Measurements from ENCODE around the gene PRR14L. TPM values are rescaled to one million over a fixed set of nuclear protein-coding genes. Genes with fewer than 3 reads are reported as not detected.

PRR14L gene
- total and polyA plus RNA-seq, 4 donors = 4.5 to 20.2 (median 13.4) TPM

DNA sequence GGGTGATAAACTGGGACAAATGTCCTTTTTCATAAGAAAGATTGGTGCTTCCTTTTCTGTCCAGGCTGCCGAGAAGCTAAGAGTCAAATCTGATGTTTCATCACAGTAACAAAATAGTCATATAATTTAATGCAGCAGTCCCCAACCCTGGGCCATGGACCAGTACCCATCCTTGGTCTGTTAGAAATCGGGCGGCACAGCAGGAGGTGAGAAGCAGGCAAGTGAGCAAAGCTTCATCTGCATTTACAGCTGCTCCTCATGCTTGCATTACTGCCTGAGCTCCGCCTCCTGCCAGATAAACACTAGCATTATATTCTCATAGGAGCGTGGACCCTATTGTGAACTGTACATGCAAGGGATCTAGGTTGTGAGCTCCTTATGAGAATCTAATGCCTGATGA lies 26.2 kb downstream of the PRR14L start:
- Histone ChIP-seq H3K4me1 (ENCODE audit: control insufficient read depth in 4 of 4, insufficient read depth in 4 of 4, low read length in 3 of 4) (no peaks in the 10 kb centered on the region), H3K27me3 (ENCODE audit: control insufficient read depth in 4 of 4, insufficient read depth in 4 of 4, low read length in 3 of 4) (no peaks in the 10 kb centered on the region), H3K9ac (ENCODE audit: low read depth in 1 of 2, low read length in 2 of 2) (no peak overlapping the region), H3K9me3 (ENCODE audit: control insufficient read depth in 4 of 4, low read length in 3 of 4) (no peaks in the 10 kb centered on the region), H3K36me3 (ENCODE audit: control insufficient read depth in 4 of 4, insufficient read depth in 3 of 4, low read depth in 1 of 4, low read length in 3 of 4) (peaks cover 3 to 35% (median 21%) of the 10 kb centered on the region in 4 donors), H3K4me3 (ENCODE audit: low read depth in 1 of 3, low read length in 3 of 3) (no peak overlapping the region), H3K27ac (ENCODE audit: low read depth in 1 of 2, low read length in 2 of 2) (no peak overlapping the region)
- no peak for DNase-seq (ENCODE audit: low spot score)
- 87% methylated on average over 5 of the region's 5 CpGs for WGBS
- TF ChIP-seq RXRA (IDR thresholded peaks at IDR 0.05) = no peak
- TF ChIP-seq SP1 (IDR thresholded peaks at IDR 0.05) = no peak
- TF ChIP-seq, protein P1, sequence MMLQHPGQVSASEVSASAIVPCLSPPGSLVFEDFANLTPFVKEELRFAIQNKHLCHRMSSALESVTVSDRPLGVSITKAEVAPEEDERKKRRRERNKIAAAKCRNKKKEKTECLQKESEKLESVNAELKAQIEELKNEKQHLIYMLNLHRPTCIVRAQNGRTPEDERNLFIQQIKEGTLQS (IDR thresholded peaks at IDR 0.05) = no peak
- TF ChIP-seq NR2F2 (IDR thresholded peaks at IDR 0.05) = no peak
- no peak for TF ChIP-seq RAD21 (IDR thresholded peaks at IDR 0.05)
- TF ChIP-seq, protein P2, sequence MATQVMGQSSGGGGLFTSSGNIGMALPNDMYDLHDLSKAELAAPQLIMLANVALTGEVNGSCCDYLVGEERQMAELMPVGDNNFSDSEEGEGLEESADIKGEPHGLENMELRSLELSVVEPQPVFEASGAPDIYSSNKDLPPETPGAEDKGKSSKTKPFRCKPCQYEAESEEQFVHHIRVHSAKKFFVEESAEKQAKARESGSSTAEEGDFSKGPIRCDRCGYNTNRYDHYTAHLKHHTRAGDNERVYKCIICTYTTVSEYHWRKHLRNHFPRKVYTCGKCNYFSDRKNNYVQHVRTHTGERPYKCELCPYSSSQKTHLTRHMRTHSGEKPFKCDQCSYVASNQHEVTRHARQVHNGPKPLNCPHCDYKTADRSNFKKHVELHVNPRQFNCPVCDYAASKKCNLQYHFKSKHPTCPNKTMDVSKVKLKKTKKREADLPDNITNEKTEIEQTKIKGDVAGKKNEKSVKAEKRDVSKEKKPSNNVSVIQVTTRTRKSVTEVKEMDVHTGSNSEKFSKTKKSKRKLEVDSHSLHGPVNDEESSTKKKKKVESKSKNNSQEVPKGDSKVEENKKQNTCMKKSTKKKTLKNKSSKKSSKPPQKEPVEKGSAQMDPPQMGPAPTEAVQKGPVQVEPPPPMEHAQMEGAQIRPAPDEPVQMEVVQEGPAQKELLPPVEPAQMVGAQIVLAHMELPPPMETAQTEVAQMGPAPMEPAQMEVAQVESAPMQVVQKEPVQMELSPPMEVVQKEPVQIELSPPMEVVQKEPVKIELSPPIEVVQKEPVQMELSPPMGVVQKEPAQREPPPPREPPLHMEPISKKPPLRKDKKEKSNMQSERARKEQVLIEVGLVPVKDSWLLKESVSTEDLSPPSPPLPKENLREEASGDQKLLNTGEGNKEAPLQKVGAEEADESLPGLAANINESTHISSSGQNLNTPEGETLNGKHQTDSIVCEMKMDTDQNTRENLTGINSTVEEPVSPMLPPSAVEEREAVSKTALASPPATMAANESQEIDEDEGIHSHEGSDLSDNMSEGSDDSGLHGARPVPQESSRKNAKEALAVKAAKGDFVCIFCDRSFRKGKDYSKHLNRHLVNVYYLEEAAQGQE (IDR thresholded peaks at IDR 0.05) = no peak
- TF ChIP-seq, protein P3, sequence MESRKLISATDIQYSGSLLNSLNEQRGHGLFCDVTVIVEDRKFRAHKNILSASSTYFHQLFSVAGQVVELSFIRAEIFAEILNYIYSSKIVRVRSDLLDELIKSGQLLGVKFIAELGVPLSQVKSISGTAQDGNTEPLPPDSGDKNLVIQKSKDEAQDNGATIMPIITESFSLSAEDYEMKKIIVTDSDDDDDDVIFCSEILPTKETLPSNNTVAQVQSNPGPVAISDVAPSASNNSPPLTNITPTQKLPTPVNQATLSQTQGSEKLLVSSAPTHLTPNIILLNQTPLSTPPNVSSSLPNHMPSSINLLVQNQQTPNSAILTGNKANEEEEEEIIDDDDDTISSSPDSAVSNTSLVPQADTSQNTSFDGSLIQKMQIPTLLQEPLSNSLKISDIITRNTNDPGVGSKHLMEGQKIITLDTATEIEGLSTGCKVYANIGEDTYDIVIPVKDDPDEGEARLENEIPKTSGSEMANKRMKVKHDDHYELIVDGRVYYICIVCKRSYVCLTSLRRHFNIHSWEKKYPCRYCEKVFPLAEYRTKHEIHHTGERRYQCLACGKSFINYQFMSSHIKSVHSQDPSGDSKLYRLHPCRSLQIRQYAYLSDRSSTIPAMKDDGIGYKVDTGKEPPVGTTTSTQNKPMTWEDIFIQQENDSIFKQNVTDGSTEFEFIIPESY (IDR thresholded peaks at IDR 0.05) = no peak
- TF ChIP-seq JUND (IDR thresholded peaks at IDR 0.05) = no peak
- no peak for TF ChIP-seq GABPA (IDR thresholded peaks at IDR 0.05 in 1 of 2, conservative IDR thresholded peaks at IDR 0.05 in 1 of 2)
- TF ChIP-seq, protein P4, sequence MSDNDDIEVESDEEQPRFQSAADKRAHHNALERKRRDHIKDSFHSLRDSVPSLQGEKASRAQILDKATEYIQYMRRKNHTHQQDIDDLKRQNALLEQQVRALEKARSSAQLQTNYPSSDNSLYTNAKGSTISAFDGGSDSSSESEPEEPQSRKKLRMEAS (IDR thresholded peaks at IDR 0.05) = no peak
- TF ChIP-seq TAF1 (conservative IDR thresholded peaks at IDR 0.05) = no peak
- TF ChIP-seq, protein P5, sequence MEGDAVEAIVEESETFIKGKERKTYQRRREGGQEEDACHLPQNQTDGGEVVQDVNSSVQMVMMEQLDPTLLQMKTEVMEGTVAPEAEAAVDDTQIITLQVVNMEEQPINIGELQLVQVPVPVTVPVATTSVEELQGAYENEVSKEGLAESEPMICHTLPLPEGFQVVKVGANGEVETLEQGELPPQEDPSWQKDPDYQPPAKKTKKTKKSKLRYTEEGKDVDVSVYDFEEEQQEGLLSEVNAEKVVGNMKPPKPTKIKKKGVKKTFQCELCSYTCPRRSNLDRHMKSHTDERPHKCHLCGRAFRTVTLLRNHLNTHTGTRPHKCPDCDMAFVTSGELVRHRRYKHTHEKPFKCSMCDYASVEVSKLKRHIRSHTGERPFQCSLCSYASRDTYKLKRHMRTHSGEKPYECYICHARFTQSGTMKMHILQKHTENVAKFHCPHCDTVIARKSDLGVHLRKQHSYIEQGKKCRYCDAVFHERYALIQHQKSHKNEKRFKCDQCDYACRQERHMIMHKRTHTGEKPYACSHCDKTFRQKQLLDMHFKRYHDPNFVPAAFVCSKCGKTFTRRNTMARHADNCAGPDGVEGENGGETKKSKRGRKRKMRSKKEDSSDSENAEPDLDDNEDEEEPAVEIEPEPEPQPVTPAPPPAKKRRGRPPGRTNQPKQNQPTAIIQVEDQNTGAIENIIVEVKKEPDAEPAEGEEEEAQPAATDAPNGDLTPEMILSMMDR (IDR thresholded peaks at IDR 0.05; ENCODE audit: low read depth, low read length, missing input control) = no peak

DNA sequence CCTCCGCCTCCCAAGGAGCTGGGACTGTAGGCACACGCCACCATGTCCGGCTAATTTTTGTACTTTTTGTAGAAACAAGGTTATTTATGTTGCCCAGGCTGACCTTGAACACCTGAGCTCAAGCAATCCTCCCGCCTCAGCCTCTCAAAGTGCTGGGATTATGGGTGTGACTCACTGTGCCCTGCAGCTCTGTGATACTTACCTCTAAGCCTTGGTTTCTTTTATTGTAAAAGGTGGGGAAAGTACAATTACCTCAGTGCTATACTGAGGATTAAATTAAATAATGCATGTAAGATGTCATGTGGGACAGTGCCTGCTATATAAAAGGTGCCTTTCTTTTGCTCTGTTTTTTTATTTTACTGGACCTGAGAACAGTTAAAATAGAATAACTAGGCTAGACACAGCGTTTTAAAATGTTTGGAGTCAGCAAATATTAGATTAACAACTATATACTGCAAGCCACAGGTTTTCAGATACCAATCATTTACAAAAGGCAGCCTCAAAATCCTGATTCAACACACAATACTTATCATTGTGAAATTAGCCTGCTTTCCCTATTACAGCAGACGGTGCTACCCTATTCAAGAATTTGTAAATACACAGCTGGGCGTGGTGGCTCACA lies 30.0 kb downstream of the PRR14L start:
- H3K36me3 ChIP-seq (ENCODE audit: control insufficient read depth in 4 of 4, insufficient read depth in 3 of 4, low read depth in 1 of 4, low read length in 3 of 4) = peaks cover 6 to 55% (median 41%) of the 10 kb centered on the region in 4 donors
- no peaks in the 10 kb centered on the region for H3K9me3 ChIP-seq (ENCODE audit: control insufficient read depth in 4 of 4, low read length in 3 of 4)
- no peaks in the 10 kb centered on the region for H3K4me1 ChIP-seq (ENCODE audit: control insufficient read depth in 4 of 4, insufficient read depth in 4 of 4, low read length in 3 of 4)
- no peak overlapping the region for H3K4me3 ChIP-seq (ENCODE audit: low read depth in 1 of 3, low read length in 3 of 3)
- H3K27me3 ChIP-seq (ENCODE audit: control insufficient read depth in 4 of 4, insufficient read depth in 4 of 4, low read length in 3 of 4) = no peaks in the 10 kb centered on the region
- WGBS = 92% methylated on average over 7 of the region's 7 CpGs
- TF ChIP-seq SP1 (IDR thresholded peaks at IDR 0.05) (no peak), HNF4G (IDR thresholded peaks at IDR 0.05) (no peak), YY1 (IDR thresholded peaks at IDR 0.05) (no peak), RXRA (IDR thresholded peaks at IDR 0.05) (no peak), JUND (IDR thresholded peaks at IDR 0.05) (no peak), FOXA2 (IDR thresholded peaks at IDR 0.05) (no peak), EGR1 (IDR thresholded peaks at IDR 0.05; ENCODE audit: low read depth in 2 of 2) (no peak), FOXA1 (IDR thresholded peaks at IDR 0.05) (no peak), TAF1 (conservative IDR thresholded peaks at IDR 0.05) (no peak)
- TF ChIP-seq, protein P5 (IDR thresholded peaks at IDR 0.05; ENCODE audit: low read depth, low read length, missing input control) = no peak
- TF ChIP-seq, protein P2 (IDR thresholded peaks at IDR 0.05) = no peak
- TF ChIP-seq, protein P1 (IDR thresholded peaks at IDR 0.05) = no peak
- H3K27ac ChIP-seq (ENCODE audit: low read depth in 1 of 2, low read length in 2 of 2) = no peak overlapping the region
- no peak overlapping the region for H3K9ac ChIP-seq (ENCODE audit: low read depth in 1 of 2, low read length in 2 of 2)
- DNase-seq (ENCODE audit: low spot score) = no peak
